ENCODE data around the gene RMC1. TPM values are rescaled to one million over a fixed set of nuclear protein-coding genes. Genes with fewer than 3 reads are reported as not detected.

RMC1 gene
- total and polyA plus RNA-seq, 2 of the 13 experiments (the other 11 are each of a cell fraction or from before 2014, with no cell fraction given) = 9.4 to 19.5 TPM

DNA sequence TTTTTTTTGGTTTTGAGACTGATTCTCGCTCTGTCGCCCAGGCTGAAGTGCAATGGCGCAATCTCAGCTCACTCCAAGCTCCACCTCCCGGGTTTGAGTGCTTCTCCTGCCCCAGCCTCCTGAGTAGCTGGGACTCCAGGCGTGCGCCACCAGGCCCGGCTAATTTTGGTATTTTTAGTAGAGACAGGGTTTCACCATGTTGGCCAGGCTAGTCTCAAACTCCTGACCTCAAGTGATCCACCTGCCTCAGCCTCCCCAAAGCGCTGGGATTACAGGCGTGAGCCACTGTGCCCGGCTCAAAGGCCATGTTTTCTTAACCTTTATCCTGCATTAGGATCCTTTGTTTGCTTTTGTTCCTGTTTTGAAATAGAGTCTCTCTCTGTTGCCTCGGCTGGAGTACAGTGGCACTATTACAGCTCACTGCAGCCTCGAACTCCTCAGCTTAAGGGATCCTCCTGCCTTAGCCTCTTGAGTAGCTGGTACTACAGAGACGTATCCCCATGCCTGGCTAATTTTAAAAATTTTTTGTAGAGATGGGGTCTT lies 42.0 kb downstream of the RMC1 start (continued):
- TF ChIP-seq, protein P1, sequence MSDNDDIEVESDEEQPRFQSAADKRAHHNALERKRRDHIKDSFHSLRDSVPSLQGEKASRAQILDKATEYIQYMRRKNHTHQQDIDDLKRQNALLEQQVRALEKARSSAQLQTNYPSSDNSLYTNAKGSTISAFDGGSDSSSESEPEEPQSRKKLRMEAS (IDR thresholded peaks at IDR 0.05) = peak; percentile 29; the same call in 1 of the 2 replicates
- TF ChIP-seq ZNF263 (CRISPR knock-in tag; IDR thresholded peaks at IDR 0.05) = 0 out of 2 replicates have a peak, but pooled peaks have one; percentile 39
- 0 out of 2 replicates have a peak, but pooled peaks have one; percentile 16 for TF ChIP-seq KAT8 (CRISPR knock-in tag; IDR thresholded peaks at IDR 0.05)
- TF ChIP-seq ESRRA (CRISPR knock-in tag; IDR thresholded peaks at IDR 0.05; ENCODE audit: low read depth) = peak; percentile 57; the same call in 1 of the 2 replicates
- no peak for TF ChIP-seq ZNF749 (CRISPR knock-in tag; IDR thresholded peaks at IDR 0.05; ENCODE audit: borderline replicate concordance)
- TF ChIP-seq HHEX (CRISPR knock-in tag; IDR thresholded peaks at IDR 0.05) = no peak; the same call in 1 of the 2 replicates
- peak; percentile 86 for TF ChIP-seq FOXJ3 (CRISPR knock-in tag; IDR thresholded peaks at IDR 0.05; ENCODE audit: borderline replicate concordance)
- TF ChIP-seq, protein P2, sequence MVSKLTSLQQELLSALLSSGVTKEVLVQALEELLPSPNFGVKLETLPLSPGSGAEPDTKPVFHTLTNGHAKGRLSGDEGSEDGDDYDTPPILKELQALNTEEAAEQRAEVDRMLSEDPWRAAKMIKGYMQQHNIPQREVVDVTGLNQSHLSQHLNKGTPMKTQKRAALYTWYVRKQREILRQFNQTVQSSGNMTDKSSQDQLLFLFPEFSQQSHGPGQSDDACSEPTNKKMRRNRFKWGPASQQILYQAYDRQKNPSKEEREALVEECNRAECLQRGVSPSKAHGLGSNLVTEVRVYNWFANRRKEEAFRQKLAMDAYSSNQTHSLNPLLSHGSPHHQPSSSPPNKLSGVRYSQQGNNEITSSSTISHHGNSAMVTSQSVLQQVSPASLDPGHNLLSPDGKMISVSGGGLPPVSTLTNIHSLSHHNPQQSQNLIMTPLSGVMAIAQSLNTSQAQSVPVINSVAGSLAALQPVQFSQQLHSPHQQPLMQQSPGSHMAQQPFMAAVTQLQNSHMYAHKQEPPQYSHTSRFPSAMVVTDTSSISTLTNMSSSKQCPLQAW (CRISPR knock-in tag; IDR thresholded peaks at IDR 0.05) = 0 out of 2 replicates have a peak, but pooled peaks have one; percentile 13
- TF ChIP-seq ZNF619 (CRISPR knock-in tag; IDR thresholded peaks at IDR 0.05) = no peak
- TF ChIP-seq, protein P3, sequence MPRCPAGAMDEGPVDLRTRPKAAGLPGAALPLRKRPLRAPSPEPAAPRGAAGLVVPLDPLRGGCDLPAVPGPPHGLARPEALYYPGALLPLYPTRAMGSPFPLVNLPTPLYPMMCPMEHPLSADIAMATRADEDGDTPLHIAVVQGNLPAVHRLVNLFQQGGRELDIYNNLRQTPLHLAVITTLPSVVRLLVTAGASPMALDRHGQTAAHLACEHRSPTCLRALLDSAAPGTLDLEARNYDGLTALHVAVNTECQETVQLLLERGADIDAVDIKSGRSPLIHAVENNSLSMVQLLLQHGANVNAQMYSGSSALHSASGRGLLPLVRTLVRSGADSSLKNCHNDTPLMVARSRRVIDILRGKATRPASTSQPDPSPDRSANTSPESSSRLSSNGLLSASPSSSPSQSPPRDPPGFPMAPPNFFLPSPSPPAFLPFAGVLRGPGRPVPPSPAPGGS (CRISPR knock-in tag; IDR thresholded peaks at IDR 0.05) = 0 out of 2 replicates have a peak, but pooled peaks have one; percentile 38
- peak; percentile 39; the same call in 1 of the 2 replicates for TF ChIP-seq FOXK2 (IDR thresholded peaks at IDR 0.05)
- TF ChIP-seq, protein P4, sequence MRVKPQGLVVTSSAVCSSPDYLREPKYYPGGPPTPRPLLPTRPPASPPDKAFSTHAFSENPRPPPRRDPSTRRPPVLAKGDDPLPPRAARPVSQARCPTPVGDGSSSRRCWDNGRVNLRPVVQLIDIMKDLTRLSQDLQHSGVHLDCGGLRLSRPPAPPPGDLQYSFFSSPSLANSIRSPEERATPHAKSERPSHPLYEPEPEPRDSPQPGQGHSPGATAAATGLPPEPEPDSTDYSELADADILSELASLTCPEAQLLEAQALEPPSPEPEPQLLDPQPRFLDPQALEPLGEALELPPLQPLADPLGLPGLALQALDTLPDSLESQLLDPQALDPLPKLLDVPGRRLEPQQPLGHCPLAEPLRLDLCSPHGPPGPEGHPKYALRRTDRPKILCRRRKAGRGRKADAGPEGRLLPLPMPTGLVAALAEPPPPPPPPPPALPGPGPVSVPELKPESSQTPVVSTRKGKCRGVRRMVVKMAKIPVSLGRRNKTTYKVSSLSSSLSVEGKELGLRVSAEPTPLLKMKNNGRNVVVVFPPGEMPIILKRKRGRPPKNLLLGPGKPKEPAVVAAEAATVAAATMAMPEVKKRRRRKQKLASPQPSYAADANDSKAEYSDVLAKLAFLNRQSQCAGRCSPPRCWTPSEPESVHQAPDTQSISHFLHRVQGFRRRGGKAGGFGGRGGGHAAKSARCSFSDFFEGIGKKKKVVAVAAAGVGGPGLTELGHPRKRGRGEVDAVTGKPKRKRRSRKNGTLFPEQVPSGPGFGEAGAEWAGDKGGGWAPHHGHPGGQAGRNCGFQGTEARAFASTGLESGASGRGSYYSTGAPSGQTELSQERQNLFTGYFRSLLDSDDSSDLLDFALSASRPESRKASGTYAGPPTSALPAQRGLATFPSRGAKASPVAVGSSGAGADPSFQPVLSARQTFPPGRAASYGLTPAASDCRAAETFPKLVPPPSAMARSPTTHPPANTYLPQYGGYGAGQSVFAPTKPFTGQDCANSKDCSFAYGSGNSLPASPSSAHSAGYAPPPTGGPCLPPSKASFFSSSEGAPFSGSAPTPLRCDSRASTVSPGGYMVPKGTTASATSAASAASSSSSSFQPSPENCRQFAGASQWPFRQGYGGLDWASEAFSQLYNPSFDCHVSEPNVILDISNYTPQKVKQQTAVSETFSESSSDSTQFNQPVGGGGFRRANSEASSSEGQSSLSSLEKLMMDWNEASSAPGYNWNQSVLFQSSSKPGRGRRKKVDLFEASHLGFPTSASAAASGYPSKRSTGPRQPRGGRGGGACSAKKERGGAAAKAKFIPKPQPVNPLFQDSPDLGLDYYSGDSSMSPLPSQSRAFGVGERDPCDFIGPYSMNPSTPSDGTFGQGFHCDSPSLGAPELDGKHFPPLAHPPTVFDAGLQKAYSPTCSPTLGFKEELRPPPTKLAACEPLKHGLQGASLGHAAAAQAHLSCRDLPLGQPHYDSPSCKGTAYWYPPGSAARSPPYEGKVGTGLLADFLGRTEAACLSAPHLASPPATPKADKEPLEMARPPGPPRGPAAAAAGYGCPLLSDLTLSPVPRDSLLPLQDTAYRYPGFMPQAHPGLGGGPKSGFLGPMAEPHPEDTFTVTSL (CRISPR knock-in tag; IDR thresholded peaks at IDR 0.05; ENCODE audit: borderline replicate concordance) = peak; percentile 78; the same call in 1 of the 2 replicates
- peak; percentile 36; the same call in 1 of the 2 replicates for TF ChIP-seq MYC (CRISPR knock-in tag; IDR thresholded peaks at IDR 0.05; ENCODE audit: borderline replicate concordance)
- peak; percentile 19 for TF ChIP-seq TBL1XR1 (IDR thresholded peaks at IDR 0.05; ENCODE audit: borderline replicate concordance, low read length, partially characterized antibody)
- no peak for TF ChIP-seq EHMT2 (IDR thresholded peaks at IDR 0.05; ENCODE audit: borderline replicate concordance, low read depth, low read length)
- TF ChIP-seq MZF1 (CRISPR knock-in tag; IDR thresholded peaks at IDR 0.05; ENCODE audit: borderline replicate concordance) = no peak

Data from HepG2 (cell line).